ENCODE data around the gene TTLL5.

TTLL5 gene

GRCh38 chr14:75934998-75935628 lies 274.1 kb downstream of the TTLL5 start:
- no peak overlapping the region for H3K4me3 ChIP-seq (IDR thresholded peaks at IDR 0.05; ENCODE audit: insufficient read depth, low read depth, low read length)
- TF ChIP-seq CTCF (conservative IDR thresholded peaks at IDR 0.05; ENCODE audit: low read depth, low read length), result no peak
- H4K20me1 ChIP-seq (ENCODE audit: insufficient read depth), result no peaks in the 10 kb centered on the region
- H3K36me3 ChIP-seq (ENCODE audit: insufficient read depth), result no peaks in the 10 kb centered on the region
- no peaks in the 10 kb centered on the region for H3K79me2 ChIP-seq (ENCODE audit: insufficient read depth, low read depth)
- no peak overlapping the region for H3K9ac ChIP-seq
- H3K4me2 ChIP-seq, result no peak overlapping the region
- H2AFZ ChIP-seq (ENCODE audit: low read depth), result no peak overlapping the region
- H3K27ac ChIP-seq, result no peak overlapping the region
- no peaks in the 10 kb centered on the region for H3K4me1 ChIP-seq (ENCODE audit: low read depth, poor library complexity, severe bottlenecking)
- no peaks in the 10 kb centered on the region for H3K27me3 ChIP-seq (ENCODE audit: insufficient read depth, low read depth)

GRCh38 chr14:75939200-75939599 lies 278.2 kb downstream of the TTLL5 start:
- Histone ChIP-seq H3K4me1 (ENCODE audit: low read depth, poor library complexity, severe bottlenecking) (no peaks in the 10 kb centered on the region), H4K20me1 (ENCODE audit: insufficient read depth) (no peaks in the 10 kb centered on the region), H3K9ac (no peak overlapping the region), H2AFZ (ENCODE audit: low read depth) (no peak overlapping the region), H3K4me2 (no peak overlapping the region), H3K4me3 (IDR thresholded peaks at IDR 0.05; ENCODE audit: insufficient read depth, low read depth, low read length) (no peak overlapping the region), H3K79me2 (ENCODE audit: insufficient read depth, low read depth) (no peaks in the 10 kb centered on the region), H3K27me3 (ENCODE audit: insufficient read depth, low read depth) (no peaks in the 10 kb centered on the region), H3K27ac (no peak overlapping the region), H3K36me3 (ENCODE audit: insufficient read depth) (no peaks in the 10 kb centered on the region)
- no peak for TF ChIP-seq CTCF (conservative IDR thresholded peaks at IDR 0.05; ENCODE audit: low read depth, low read length)

- TF ChIP-seq CTCF (conservative IDR thresholded peaks at IDR 0.05; ENCODE audit: low read depth, low read length), result no peak
- Histone ChIP-seq H3K4me3 (IDR thresholded peaks at IDR 0.05; ENCODE audit: insufficient read depth, low read depth, low read length) (no peak overlapping the region), H2AFZ (ENCODE audit: low read depth) (no peak overlapping the region), H3K27me3 (ENCODE audit: insufficient read depth, low read depth) (no peaks in the 10 kb centered on the region), H3K36me3 (ENCODE audit: insufficient read depth) (no peaks in the 10 kb centered on the region), H3K79me2 (ENCODE audit: insufficient read depth, low read depth) (no peaks in the 10 kb centered on the region), H4K20me1 (ENCODE audit: insufficient read depth) (no peaks in the 10 kb centered on the region), H3K4me2 (no peak overlapping the region), H3K9ac (no peak overlapping the region), H3K27ac (no peak overlapping the region), H3K4me1 (ENCODE audit: low read depth, poor library complexity, severe bottlenecking) (no peaks in the 10 kb centered on the region)
These were observed 280.0 kb downstream of the TTLL5 start for GRCh38 chr14:75941030-75941429.

GRCh38 chr14:75944607-75945241 lies 283.7 kb downstream of the TTLL5 start:
- no peaks in the 10 kb centered on the region for H3K79me2 ChIP-seq (ENCODE audit: insufficient read depth, low read depth)
- no peak overlapping the region for H3K9ac ChIP-seq
- no peaks in the 10 kb centered on the region for H4K20me1 ChIP-seq (ENCODE audit: insufficient read depth)
- H3K27ac ChIP-seq, result no peak overlapping the region
- H3K36me3 ChIP-seq (ENCODE audit: insufficient read depth), result no peaks in the 10 kb centered on the region
- no peaks in the 10 kb centered on the region for H3K27me3 ChIP-seq (ENCODE audit: insufficient read depth, low read depth)
- H3K4me3 ChIP-seq (IDR thresholded peaks at IDR 0.05; ENCODE audit: insufficient read depth, low read depth, low read length), result no peak overlapping the region
- H3K4me2 ChIP-seq, result no peak overlapping the region
- no peaks in the 10 kb centered on the region for H3K4me1 ChIP-seq (ENCODE audit: low read depth, poor library complexity, severe bottlenecking)
- no peak overlapping the region for H2AFZ ChIP-seq (ENCODE audit: low read depth)
- TF ChIP-seq CTCF (conservative IDR thresholded peaks at IDR 0.05; ENCODE audit: low read depth, low read length), result no peak

All from KMS-11 (cell line).